Esophagus squamous epithelium (tissue), 5 donors: Measurements from ENCODE around the gene KCTD21. TPM values are rescaled to one million over a fixed set of nuclear protein-coding genes. Genes with fewer than 3 reads are reported as not detected.

Experiments used
- DNase-seq: peaks from one replicate; lab custom pipeline; 2025; lab: John Stamatoyannopoulos, UW
- H3K27ac ChIP-seq, 4 donors: fragments of 200-600 bp; sonication (generic); one replicate each; pipeline ENCODE4 v1.5.1; 2016 to 2019; ENCODE audit warnings: mild to moderate bottlenecking in 1 of 4
- H3K27me3 ChIP-seq, 4 donors: fragments of 200-600 bp; sonication (generic); 1 replicate in 3 of 4; 2 replicates in 1 of 4; pipeline versions ENCODE4 v1.5.1 to v1.6.0; 2017 to 2021; ENCODE audit warnings: antibody characterized with exemption in 1 of 4
- H3K36me3 ChIP-seq, 3 donors: fragments of 200-600 bp; sonication (generic); one replicate each; pipeline ENCODE4 v1.5.1; 2016 to 2019
- H3K4me1 ChIP-seq, 3 donors: fragments of 200-600 bp; sonication (generic); one replicate each; pipeline ENCODE4 v1.5.1; 2017 to 2019
- H3K4me3 ChIP-seq, 4 donors: fragments of 200-600 bp; sonication (generic); 1 replicate in 3 of 4; 2 replicates in 1 of 4; pipeline ENCODE4 v1.5.1; 2016 to 2019; ENCODE audit warnings: mild to moderate bottlenecking in 2 of 4, moderate library complexity in 1 of 4
- H3K9me3 ChIP-seq, 3 donors: fragments of 200-600 bp; sonication (generic); one replicate each; pipeline ENCODE4 v1.5.1; 2016 to 2019
- CTCF ChIP-seq, 6 experiments: fragments of 450-650 bp in 4 of 6; fragments of 200-600 bp in 2 of 6; sonication (generic) in 2 of 6; IDR thresholded peaks; one replicate each; pipeline ENCODE4 v1.5.1; 2016 to 2019; ENCODE audit warnings: antibody characterized with exemption in 6 of 6, mild to moderate bottlenecking in 4 of 6, moderate library complexity in 4 of 6
- POLR2A ChIP-seq, 4 donors: fragments of 450-650 bp; IDR thresholded peaks; one replicate each; pipeline ENCODE4 v1.6.1; 2017; ENCODE audit warnings: antibody characterized with exemption in 4 of 4, mild to moderate bottlenecking in 4 of 4, moderate library complexity in 3 of 4
- WGBS, 2 donors: methylation state at CpG; one replicate each; pipeline ENCODE4 v1.1.5; 2018; 5-methylcytosine and 5-hydroxymethylcytosine counted together
- intact Hi-C: fragments of 100-400 bp; cut with DNase I; formaldehyde crosslinking; loops from one replicate; pipeline ENCODE4 v1.15.0; 2022
- total RNA-seq, 4 donors: library from RNA; depleted of rRNA; stranded (reverse); fragments of >200 nt; gene quantifications; one replicate each; pipeline ENCODE4 v1.1.0, GENCODE V29; 2016
- donor health status: DM: yes; HTN: yes; CAD: no.

Gene KCTD21
- total RNA-seq, 4 donors from 2014 or later, result 9.7 to 16.0 (median 11.3) TPM

DNA sequence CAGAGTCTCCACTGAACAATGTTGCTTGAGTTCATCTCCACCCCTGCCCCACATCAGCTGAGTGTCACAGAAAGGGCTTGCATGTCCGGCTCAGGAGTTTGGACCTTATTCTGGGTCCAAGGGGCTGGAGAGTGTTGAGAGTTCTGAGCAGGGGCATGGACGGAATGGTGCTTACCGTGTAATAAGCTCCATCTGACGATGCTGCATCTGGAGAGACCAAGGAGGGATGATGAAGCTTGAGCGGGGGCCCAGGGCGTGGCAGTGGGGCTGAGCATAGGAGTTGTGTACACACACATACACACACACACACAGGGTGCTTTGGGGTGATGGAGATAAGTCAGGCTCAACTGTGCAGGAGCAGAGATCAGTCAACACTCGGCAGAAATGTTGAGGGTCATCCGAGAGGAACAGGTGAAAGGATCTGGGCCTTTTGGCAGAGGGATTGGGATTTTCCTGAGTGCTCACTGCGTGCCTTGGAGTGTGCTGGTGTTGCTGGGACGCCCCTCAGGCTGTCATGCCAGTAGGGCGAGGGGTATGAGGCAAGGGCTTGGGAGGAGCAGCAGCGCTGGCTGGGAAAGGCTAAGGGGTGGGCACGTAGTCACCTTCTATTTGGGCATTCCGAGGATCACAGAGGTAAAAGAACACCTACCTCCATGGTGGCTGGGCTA lies 2.6 kb upstream of the KCTD21 start:
- Histone ChIP-seq H3K27me3 (no peaks in the 10 kb centered on the region), H3K4me3 (no peak overlapping the region), H3K27ac (no peak overlapping the region), H3K36me3 (peaks cover 0 to 4% (median 0%) of the 10 kb centered on the region in 3 donors), H3K4me1 (peaks cover 19 to 50% (median 25%) of the 10 kb centered on the region in 3 donors), H3K9me3 (no peaks in the 10 kb centered on the region)
- DNase-seq, result no peak
- TF ChIP-seq CTCF (IDR thresholded peaks at IDR 0.05) (no peak), POLR2A (IDR thresholded peaks at IDR 0.05) (no peak)
- intact Hi-C loops, result no loop called here
- 86 to 90% methylated on average over 13 to 14 of the region's 14 CpGs for WGBS, 2 donors

DNA sequence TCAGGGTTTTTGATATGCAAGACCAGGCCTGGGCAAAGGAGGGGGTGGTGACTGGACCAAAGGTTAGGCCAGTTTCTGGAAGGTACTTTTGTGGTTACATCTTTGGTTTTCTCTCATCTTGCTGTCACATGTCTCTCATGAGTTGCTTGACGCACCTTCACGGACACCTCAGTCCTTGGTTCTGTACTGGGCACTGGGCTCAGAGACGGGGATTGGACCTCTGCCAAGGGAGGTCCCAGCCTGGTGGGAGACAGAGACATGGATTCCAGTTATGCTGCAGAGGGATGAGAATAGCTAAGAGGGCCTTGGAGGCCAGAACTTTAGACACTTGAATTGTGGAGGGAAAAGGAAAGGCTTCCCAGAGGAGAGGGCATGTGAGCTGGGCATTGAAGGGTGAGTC lies 1.9 kb upstream of the KCTD21 start:
- TF ChIP-seq CTCF (IDR thresholded peaks at IDR 0.05), result no peak
- TF ChIP-seq POLR2A (IDR thresholded peaks at IDR 0.05), result no peak
- no peaks in the 10 kb centered on the region for H3K36me3 ChIP-seq
- no peaks in the 10 kb centered on the region for H3K27me3 ChIP-seq
- no peak for DNase-seq
- intact Hi-C loops, result no loop called here
- H3K4me1 ChIP-seq, result peaks cover 23 to 56% (median 32%) of the 10 kb centered on the region in 3 donors
- no peak overlapping the region for H3K4me3 ChIP-seq
- H3K27ac ChIP-seq, result peak overlapping the region in 1 of 4 donors; percentile 98
- H3K9me3 ChIP-seq, result no peaks in the 10 kb centered on the region
- whole genome bisulfite sequencing, 2 donors, result 48% methylated on average over 2 of the region's 3 CpGs; no CpG with 5 or more reads in 1 of the 2 donors

GRCh38 chr11:78189851-78190250 lies 1.4 kb upstream of the KCTD21 start:
- Histone ChIP-seq H3K4me1 (peaks cover 24 to 61% (median 32%) of the 10 kb centered on the region in 3 donors), H3K27me3 (no peaks in the 10 kb centered on the region), H3K4me3 (peak overlapping the region in 3 of 4 donors; percentile 66 to 100 (median 72)), H3K9me3 (no peaks in the 10 kb centered on the region), H3K27ac (peak overlapping the region in 2 of 4 donors; percentile 89 to 98), H3K36me3 (no peaks in the 10 kb centered on the region)
- TF ChIP-seq CTCF (IDR thresholded peaks at IDR 0.05) (no peak), POLR2A (IDR thresholded peaks at IDR 0.05) (no peak)
- DNase-seq, result no peak
- intact Hi-C loops, result no loop called here
- 71% methylated on average over 2 of the region's 3 CpGs; no CpG with 5 or more reads in 1 of the 2 donors for WGBS, 2 donors

DNA sequence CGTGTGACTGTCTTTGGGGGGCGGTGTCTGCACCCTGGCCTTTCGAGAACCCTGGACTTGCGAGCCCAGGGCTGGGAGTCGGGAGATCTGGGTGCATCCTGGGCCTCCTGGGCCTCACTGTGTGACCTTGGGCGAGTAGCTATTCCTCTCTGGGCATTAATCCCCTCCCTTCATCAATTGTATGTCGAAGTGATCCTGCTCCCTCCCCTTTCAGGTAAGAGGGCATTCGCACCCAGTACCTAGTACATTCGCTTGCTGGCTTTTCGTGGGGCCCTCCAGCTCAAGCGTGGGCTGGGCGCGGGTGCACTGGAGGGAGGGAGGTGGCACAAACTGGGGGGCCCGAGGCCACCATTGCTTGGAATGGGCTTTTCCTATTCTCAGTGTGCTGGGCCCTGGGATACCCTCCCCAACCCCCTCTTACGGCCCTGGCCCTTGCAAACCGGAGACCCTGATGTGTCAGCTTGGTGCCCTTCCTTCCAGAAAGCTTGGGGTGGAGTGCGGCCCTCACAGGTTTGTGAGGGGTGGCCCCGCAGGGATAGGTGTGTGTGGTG lies 823 bp upstream of the KCTD21 start:
- intact Hi-C loops, result no loop called here
- H3K27me3 ChIP-seq, result no peaks in the 10 kb centered on the region
- 46 to 55% methylated on average over 3 to 9 of the region's 18 CpGs for WGBS, 2 donors
- peak overlapping the region; percentile 89 to 98 (median 92) for H3K27ac ChIP-seq
- H3K4me3 ChIP-seq, result peak overlapping the region; percentile 66 to 100 (median 78)
- no peak for TF ChIP-seq CTCF (IDR thresholded peaks at IDR 0.05)
- no peak for TF ChIP-seq POLR2A (IDR thresholded peaks at IDR 0.05)
- no peak for DNase-seq
- no peaks in the 10 kb centered on the region for H3K9me3 ChIP-seq
- peaks cover 24 to 61% (median 32%) of the 10 kb centered on the region in 3 donors for H3K4me1 ChIP-seq
- no peaks in the 10 kb centered on the region for H3K36me3 ChIP-seq
